GM12875 (cell line): ENCODE measurements around the gene B4GALNT3.

Experiments used
- H3K4me3 ChIP-seq: one replicate; pipeline ENCODE4 v1.5.1; 2011; ENCODE audit warnings: low read depth, low read length, control low read depth
- TF ChIP-seq, protein P1 (sequence below): IDR thresholded peaks from 2 replicates; pipeline ENCODE4 v1.5.1; 2011; ENCODE audit warnings: low read depth, mild to moderate bottlenecking, control low read depth, inconsistent platforms, low read length, moderate library complexity, borderline replicate concordance; ENCODE audit not compliant: insufficient read depth

Gene B4GALNT3

GRCh38 chr12:460261-461230 lies 807 bp downstream of the B4GALNT3 start:
- TF ChIP-seq, protein P1, sequence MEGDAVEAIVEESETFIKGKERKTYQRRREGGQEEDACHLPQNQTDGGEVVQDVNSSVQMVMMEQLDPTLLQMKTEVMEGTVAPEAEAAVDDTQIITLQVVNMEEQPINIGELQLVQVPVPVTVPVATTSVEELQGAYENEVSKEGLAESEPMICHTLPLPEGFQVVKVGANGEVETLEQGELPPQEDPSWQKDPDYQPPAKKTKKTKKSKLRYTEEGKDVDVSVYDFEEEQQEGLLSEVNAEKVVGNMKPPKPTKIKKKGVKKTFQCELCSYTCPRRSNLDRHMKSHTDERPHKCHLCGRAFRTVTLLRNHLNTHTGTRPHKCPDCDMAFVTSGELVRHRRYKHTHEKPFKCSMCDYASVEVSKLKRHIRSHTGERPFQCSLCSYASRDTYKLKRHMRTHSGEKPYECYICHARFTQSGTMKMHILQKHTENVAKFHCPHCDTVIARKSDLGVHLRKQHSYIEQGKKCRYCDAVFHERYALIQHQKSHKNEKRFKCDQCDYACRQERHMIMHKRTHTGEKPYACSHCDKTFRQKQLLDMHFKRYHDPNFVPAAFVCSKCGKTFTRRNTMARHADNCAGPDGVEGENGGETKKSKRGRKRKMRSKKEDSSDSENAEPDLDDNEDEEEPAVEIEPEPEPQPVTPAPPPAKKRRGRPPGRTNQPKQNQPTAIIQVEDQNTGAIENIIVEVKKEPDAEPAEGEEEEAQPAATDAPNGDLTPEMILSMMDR = no peak
- no peak overlapping the region for H3K4me3 ChIP-seq

GRCh38 chr12:461425-461824 lies 1.7 kb downstream of the B4GALNT3 start:
- no peak overlapping the region for H3K4me3 ChIP-seq
- TF ChIP-seq, protein P1 = no peak

- TF ChIP-seq, protein P1 = no peak
- H3K4me3 ChIP-seq = no peak overlapping the region
Measured at GRCh38 chr12:462936-463705, 3.4 kb downstream of the B4GALNT3 start.

DNA sequence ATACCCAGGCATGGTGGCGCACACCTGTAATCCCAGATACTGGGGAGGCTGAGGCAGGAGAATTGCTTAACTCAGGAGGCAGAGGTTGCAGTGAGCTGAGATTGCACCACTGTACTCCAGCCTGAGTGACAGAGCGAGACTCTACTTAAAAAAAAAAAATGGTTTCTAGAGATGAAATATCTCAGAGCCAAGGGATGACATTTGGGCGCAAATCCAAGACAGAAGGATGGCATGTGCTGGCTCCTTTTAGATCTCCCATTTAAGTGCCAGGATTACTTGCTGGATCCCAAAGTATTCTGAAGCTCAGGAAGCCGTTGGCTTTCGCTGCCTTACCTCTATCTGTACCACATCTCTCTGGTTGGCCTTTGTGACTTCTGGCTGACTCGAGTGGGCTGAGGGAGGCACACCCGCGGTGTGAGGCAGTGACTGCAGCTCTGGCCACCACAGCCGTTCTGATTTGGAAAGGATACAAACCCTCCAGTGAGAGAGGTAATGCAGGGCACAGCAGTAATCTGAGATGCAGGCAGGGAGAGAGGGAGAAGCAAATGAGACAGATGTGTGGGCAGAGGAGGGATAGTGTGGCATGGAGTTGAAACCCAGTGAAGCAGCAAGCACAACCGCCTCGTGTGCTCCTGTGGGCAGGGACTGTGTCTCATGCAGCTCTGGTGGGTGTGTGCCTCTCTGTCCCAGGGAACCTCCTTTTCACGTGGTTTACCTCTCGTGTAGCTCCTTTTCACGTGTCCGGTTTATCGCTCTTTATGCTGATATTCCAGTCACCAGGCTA lies 4.9 kb downstream of the B4GALNT3 start:
- TF ChIP-seq, protein P1 = no peak
- H3K4me3 ChIP-seq = no peak overlapping the region

DNA sequence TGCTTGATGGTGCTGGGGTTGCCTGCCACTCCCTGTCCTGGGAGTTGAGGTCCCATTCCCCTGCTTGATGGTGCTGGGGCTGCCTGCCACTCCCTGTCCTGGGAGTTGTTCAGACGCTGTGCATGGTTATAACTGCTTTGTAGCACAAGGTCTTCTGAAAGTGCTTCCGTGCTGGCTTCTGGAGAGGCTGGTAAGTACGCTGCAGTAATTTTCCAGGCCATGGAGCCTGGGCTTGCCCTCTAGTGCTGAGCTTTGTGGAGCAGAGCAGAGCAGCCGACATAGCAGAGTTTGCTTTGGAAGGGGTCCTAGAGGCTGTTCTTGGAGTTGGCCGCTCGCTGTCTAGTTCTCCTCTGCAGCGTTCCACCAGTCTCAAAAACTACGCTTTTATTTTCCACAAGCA lies 6.3 kb downstream of the B4GALNT3 start:
- H3K4me3 ChIP-seq = no peak overlapping the region
- TF ChIP-seq, protein P1 = no peak

DNA sequence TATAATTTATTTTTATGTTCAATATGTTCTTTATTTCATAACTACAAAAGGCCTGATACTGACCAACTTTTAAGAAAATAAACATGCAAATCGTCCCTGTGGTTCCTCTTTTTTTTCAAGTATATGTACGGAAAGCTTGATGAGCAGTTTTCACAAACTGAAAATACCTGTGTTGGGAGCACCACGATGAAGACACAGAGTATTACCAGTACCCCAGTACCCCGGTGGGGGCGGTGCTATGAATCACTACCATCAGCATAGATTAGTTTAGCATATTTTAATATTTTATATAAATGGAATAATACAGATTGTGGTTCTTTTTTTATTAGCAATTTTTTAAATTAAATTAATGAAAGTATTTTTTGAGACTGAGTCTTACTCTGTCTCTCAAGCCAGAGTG lies 7.0 kb downstream of the B4GALNT3 start:
- TF ChIP-seq, protein P1 = no peak
- H3K4me3 ChIP-seq = no peak overlapping the region
